T-helper 1 cell (primary cell): ENCODE data around the gene JPH3.
"Not testable (repeated sequence)": the region's sequence is repeated elsewhere in the genome, so short reads cannot be mapped to it uniquely, and the experiment has no call there.

Source experiments
- DNase-seq, 5 donors: peaks; one replicate each; pipeline ENCODE4 v3.0.0-alpha.2; 2012 to 2020

JPH3 gene

GRCh38 chr16:87575027-87575804 lies 27.1 kb upstream of the JPH3 start:
- DNase-seq = no peak

- no peak for DNase-seq
Observed at GRCh38 chr16:87576171-87576570, 26.1 kb upstream of the JPH3 start.

DNA sequence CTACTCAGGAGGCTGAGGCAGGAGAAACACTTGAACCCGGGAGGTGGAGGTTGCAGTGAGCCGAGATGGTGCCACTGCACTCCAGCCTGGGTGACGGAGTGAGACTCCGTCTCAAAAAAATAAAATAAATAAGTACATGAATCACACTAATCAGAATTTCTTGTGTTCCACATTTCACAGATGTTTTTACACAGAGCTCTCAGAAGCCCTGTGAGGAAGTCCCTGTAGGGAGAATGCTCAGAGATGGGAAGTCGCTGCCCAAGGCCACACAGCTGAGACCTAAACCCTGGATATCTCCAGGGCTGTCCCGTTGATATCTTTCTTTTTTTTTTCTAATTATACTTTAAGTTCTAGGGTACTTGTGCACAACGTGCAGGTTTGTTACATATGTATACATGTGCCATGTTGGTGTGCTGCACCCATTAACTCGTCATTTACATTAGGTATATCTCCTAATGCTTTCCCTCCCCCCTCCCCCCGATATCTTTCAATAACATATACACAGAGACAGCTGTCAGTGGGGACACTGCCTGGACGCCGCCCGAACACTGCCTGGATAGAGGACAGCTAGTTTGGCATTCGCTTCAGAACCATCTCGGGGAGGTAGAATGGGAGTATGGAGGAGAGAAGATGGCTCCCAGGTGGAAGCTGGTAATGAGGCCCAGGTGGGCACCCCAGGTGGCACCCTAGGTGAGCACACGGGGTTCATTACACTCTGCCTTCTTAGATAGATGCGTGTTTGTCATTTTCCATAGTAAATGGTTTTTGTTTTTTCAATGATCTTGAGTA lies 24.0 kb upstream of the JPH3 start:
- not testable (repeated sequence) for DNase-seq

GRCh38 chr16:87579691-87580090 lies 22.6 kb upstream of the JPH3 start:
- no peak for DNase-seq

DNA sequence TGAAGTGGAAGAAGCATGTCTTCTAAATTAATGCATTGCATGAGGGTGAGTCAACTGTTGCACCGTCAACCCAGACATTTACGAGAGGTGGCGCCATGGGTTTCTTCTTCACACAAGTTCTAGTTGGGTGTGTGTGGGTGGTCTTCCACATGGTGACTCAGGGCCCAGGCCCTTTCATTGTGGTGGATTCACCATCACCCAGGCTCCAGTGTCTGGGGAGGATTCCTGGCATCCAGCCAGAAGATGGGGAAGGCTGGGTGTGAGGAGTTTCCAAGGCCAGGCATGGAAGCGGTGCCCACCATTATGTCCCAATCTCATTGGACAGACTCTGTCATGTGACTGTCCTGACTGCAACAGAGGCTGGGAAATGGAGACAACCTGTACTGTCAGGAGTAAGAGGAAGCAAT lies 21.4 kb upstream of the JPH3 start:
- no peak for DNase-seq

DNA sequence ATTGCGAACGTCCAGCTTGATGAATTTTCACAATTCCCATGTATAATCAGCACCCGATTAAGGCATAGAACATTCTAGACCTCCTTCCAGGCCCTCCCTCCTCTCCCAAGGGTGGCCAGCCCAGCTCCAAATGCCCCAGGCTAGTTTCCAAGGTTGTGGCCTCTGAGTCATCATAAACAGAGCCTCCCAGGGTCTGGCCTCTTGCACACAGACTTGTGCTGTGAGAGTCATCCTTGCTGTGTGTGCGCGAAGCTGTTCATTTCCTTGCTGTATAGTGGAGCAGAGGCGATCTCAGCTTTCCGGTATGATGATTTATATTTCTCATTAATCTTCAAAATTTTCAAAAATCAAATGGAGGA lies 20.5 kb upstream of the JPH3 start:
- no peak for DNase-seq

- no peak for DNase-seq
Observed at GRCh38 chr16:87582216-87582965, 19.9 kb upstream of the JPH3 start.

DNA sequence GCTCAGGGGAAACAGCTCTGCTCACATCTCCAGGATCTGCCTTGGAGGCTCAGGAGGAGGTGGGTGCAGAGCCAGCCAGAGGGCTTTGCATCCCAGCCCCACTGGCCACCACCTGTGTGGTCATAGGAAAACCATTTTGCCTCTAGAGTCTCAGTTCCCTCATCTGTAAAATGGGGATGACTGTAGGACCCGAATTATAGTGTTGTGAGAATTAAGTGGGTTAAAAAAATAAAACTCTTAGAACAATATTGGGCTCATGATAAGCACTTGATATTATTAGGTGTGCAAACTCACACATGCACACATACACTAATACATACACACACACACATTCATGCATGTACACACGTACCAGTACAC lies 19.4 kb upstream of the JPH3 start:
- no peak for DNase-seq

- no peak for DNase-seq
Observed at GRCh38 chr16:87583453-87584131, 18.7 kb upstream of the JPH3 start.

DNA sequence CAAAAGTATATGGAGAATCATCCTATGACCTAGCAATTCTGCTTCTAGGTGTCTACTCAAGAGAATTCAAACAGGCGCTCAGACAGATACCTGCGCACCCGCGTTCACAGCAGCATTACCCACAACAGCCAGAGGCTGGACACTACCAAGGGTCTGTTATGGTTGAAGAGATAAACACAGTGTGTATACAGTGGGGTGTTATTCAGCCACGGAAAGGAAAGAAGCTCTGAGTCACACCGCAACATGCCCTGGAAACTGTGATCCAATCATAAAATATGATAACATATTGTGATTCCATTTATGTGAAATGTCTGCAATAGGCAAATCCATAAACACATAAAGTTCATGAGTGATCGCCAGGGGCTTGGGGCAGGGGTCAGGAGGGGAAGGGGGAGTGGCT lies 18.0 kb upstream of the JPH3 start:
- no peak for DNase-seq

- no peak for DNase-seq
Observed at GRCh38 chr16:87584975-87585374, 17.3 kb upstream of the JPH3 start.

GRCh38 chr16:87585442-87586200 lies 16.7 kb upstream of the JPH3 start:
- no peak for DNase-seq

DNA sequence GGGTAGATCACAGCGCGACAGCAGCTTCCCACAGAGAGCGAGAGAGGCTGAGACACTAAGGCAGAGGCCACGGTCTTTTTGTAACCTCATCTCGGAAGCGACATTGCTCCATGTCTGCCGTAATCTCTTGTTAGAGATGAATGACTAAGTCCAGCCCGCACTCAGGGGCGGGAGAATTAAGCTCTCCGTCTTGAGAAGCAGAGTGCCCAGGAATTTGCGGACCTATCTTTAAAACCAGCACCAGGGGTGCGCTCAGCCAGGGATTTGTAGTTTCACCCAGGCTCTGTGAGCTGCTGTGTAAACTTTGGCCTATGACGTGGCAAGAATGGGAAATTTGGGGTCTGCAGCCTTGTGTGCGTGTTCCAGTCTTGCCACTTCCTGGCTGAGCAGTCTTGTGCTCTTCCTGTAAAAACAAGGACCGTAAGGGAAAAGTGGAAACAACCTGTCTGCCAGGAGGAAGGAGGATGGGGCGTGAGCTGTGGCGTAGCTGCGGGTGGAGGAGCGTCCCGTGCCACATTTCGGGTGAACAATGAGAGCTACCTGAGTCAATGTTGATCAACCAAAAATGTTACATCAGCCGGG lies 16.0 kb upstream of the JPH3 start:
- no peak for DNase-seq

DNA sequence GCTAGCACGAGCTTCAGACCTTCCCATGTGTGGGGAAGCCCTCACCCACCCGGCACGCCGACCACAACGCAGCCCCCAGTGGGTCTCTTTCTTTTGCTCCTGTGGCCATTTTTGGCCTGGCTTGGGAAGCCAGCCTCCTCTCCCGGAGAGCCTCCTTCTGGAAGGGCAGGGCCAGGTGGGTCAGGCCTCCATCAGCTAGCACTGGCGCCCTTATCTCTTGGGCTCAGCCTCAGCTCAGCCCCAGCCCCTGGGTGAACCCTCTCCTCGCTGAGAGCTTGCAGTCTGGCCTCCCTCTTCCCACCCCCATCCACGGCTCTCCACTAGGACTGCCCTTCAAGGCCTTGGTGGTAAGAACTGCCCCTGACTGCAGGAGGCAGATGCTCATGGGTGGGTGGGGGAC lies 14.7 kb upstream of the JPH3 start:
- DNase-seq = no peak

- DNase-seq = no peak
Observed at GRCh38 chr16:87592018-87592712, 10.1 kb upstream of the JPH3 start.

DNA sequence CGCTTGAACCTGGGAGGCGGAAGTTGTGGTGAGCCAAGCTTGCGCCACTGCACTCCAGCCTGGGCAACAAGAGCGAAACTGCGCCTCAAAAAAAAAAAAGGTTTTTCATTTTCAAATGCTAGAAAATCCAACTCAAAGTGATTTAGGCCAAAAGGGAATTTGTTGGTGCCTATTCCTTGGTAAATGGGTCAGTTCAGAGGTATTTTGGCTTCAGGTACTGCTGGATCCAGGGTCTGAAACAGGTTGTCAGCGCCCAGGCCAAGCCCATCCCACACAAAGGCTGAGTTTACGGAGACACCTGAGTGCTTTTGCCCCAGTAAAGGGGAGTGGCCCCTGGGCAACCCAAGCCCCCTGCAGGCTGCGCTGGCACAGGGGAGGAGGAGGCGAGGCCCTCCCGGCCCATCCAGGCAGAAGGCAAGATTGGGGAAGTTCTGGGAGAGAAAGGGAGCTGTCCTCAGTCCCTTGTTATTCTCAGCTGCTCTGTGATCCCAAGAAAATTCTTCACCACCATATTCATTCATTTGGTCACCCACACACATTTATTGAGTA lies 8.5 kb upstream of the JPH3 start:
- DNase-seq = no peak

DNA sequence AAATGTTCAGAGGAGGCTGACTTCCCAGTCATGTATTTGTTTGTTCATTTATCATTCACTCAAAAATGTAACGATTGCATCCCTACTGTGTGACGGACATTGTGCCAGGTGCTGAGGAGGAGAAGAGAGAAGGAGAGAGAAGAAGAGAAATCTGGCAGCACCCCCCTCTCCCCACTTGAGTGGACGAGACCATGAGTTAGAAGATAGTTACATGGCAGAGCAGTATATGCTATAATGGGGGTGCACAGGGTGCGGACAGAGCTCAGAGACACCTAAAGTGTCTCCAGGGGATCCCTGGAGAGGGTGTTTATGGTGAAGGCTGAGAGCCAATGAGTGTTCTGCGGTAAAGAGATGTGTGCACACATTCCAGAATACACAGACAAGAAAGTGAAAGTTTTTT lies 6.6 kb upstream of the JPH3 start:
- DNase-seq = no peak

GRCh38 chr16:87597324-87597830 lies 4.9 kb upstream of the JPH3 start:
- DNase-seq = no peak

GRCh38 chr16:87598431-87598830 lies 3.9 kb upstream of the JPH3 start:
- no peak for DNase-seq

GRCh38 chr16:87600246-87600645 lies 2.1 kb upstream of the JPH3 start:
- DNase-seq = no peak
